Ascending aorta (tissue), 2 donors: ENCODE results near the gene OR56A3. TPM values are rescaled to one million over a fixed set of nuclear protein-coding genes. Genes with fewer than 3 reads are reported as not detected.

Experiments used
- DNase-seq, 2 donors: peaks; one replicate each; pipeline ENCODE4 v3.0.0-alpha.2; 2019; ENCODE audit warnings: low spot score in 2 of 2
- H3K27ac ChIP-seq, 2 donors: fragments of 200-600 bp; sonication (generic); one replicate each; pipeline ENCODE4 v1.5.1; 2016 to 2017; ENCODE audit warnings: mild to moderate bottlenecking in 1 of 2
- H3K27me3 ChIP-seq: fragments of 200-600 bp; sonication (generic); one replicate; pipeline ENCODE4 v1.5.1; 2017
- H3K36me3 ChIP-seq, 2 donors: fragments of 200-600 bp; sonication (generic); one replicate each; pipeline ENCODE4 v1.5.1; 2016
- H3K4me1 ChIP-seq, 2 donors: fragments of 200-600 bp; sonication (generic); one replicate each; pipeline ENCODE4 v1.5.1; 2016 to 2017; ENCODE audit warnings: mild to moderate bottlenecking in 1 of 2
- H3K4me3 ChIP-seq, 2 donors: fragments of 200-600 bp; sonication (generic); one replicate each; pipeline ENCODE4 v1.5.1; 2016 to 2017; ENCODE audit warnings: mild to moderate bottlenecking in 1 of 2
- H3K9me3 ChIP-seq, 2 donors: fragments of 200-600 bp; sonication (generic); one replicate each; pipeline ENCODE4 v1.5.1; 2016
- CTCF ChIP-seq, 3 experiments: fragments of 200-600 bp in 2 of 3; fragments of 450-650 bp in 1 of 3; sonication (generic) in 2 of 3; IDR thresholded peaks; one replicate each; pipeline ENCODE4 v1.5.1; 2016 to 2019; ENCODE audit warnings: antibody characterized with exemption in 3 of 3, mild to moderate bottlenecking in 1 of 3, moderate library complexity in 1 of 3
- intact Hi-C: fragments of 100-400 bp; cut with DNase I; formaldehyde crosslinking; loops from one replicate; pipeline ENCODE4 v1.15.1; 2023
- total RNA-seq: library from RNA; depleted of rRNA; stranded (reverse); fragments of >200 nt; gene quantifications from one replicate; pipeline ENCODE4 v1.1.0, GENCODE V29; 2016

OR56A3 gene
- not detected for total RNA-seq

GRCh38 chr11:5941951-5942350, at the start of gene OR56A3:
Gene OR56A3 (plus strand): TSS chr11:5942251. CDS start chr11:5947347, 5,096 bp downstream.
- no peak for TF ChIP-seq CTCF (IDR thresholded peaks at IDR 0.05)

GRCh38 chr11:5892908-5893307, 49.1 kb upstream of the OR56A3 start, which contains the start of gene OR52E5:
Gene OR52E5 (plus strand): TSS chr11:5893208. CDS start chr11:5900777, 7,569 bp downstream.
- H3K36me3 ChIP-seq, result no peaks in the 10 kb centered on the region
- no peak for TF ChIP-seq CTCF (IDR thresholded peaks at IDR 0.05)
- no peak for DNase-seq
- intact Hi-C loops, result no loop called here
- no peaks in the 10 kb centered on the region for H3K9me3 ChIP-seq
- H3K4me1 ChIP-seq, result no peaks in the 10 kb centered on the region
- H3K27ac ChIP-seq, result no peak within 1 kb of the TSS
- no peak within 1 kb of the TSS for H3K4me3 ChIP-seq
- H3K27me3 ChIP-seq, result no peaks in the 10 kb centered on the region

More at GRCh38 chr11:5941951-5942350, at the start of gene OR56A3:
- H3K4me3 ChIP-seq, result no peak within 1 kb of the TSS
- no peaks in the 10 kb centered on the region for H3K36me3 ChIP-seq
- DNase-seq, result no peak
- intact Hi-C loops, result no loop called here
- H3K4me1 ChIP-seq, result no peaks in the 10 kb centered on the region
- H3K9me3 ChIP-seq, result no peaks in the 10 kb centered on the region
- H3K27ac ChIP-seq, result no peak within 1 kb of the TSS
- H3K27me3 ChIP-seq, result no peaks in the 10 kb centered on the region

GRCh38 chr11:5899534-5899933, 42.5 kb upstream of the OR56A3 start:
- no peaks in the 10 kb centered on the region for H3K9me3 ChIP-seq
- TF ChIP-seq CTCF (IDR thresholded peaks at IDR 0.05), result no peak
- H3K4me1 ChIP-seq, result no peaks in the 10 kb centered on the region
- no peak overlapping the region for H3K27ac ChIP-seq
- no peaks in the 10 kb centered on the region for H3K27me3 ChIP-seq
- intact Hi-C loops, result no loop called here
- H3K4me3 ChIP-seq, result no peak overlapping the region
- no peak for DNase-seq
- H3K36me3 ChIP-seq, result no peaks in the 10 kb centered on the region

- no peak for TF ChIP-seq CTCF (IDR thresholded peaks at IDR 0.05)
- Histone ChIP-seq H3K27me3 (no peaks in the 10 kb centered on the region), H3K4me1 (no peaks in the 10 kb centered on the region), H3K27ac (no peak overlapping the region), H3K4me3 (no peak overlapping the region), H3K36me3 (no peaks in the 10 kb centered on the region), H3K9me3 (no peaks in the 10 kb centered on the region)
- intact Hi-C loops, result no loop called here
- DNase-seq, result no peak
Observed at GRCh38 chr11:5910540-5910939, 31.5 kb upstream of the OR56A3 start.

GRCh38 chr11:5922749-5923426, 19.2 kb upstream of the OR56A3 start:
- no peak overlapping the region for H3K27ac ChIP-seq
- intact Hi-C loops, result no loop called here
- no peak overlapping the region for H3K4me3 ChIP-seq
- TF ChIP-seq CTCF (IDR thresholded peaks at IDR 0.05), result no peak
- DNase-seq, result no peak
- H3K4me1 ChIP-seq, result no peaks in the 10 kb centered on the region
- no peaks in the 10 kb centered on the region for H3K27me3 ChIP-seq
- no peaks in the 10 kb centered on the region for H3K36me3 ChIP-seq
- no peaks in the 10 kb centered on the region for H3K9me3 ChIP-seq

GRCh38 chr11:5923427-5923776, 18.6 kb upstream of the OR56A3 start:
- Histone ChIP-seq H3K4me1 (no peaks in the 10 kb centered on the region), H3K36me3 (no peaks in the 10 kb centered on the region), H3K27ac (no peak overlapping the region), H3K9me3 (no peaks in the 10 kb centered on the region), H3K4me3 (no peak overlapping the region), H3K27me3 (no peaks in the 10 kb centered on the region)
- DNase-seq, result no peak
- intact Hi-C loops, result no loop called here
- TF ChIP-seq CTCF (IDR thresholded peaks at IDR 0.05), result no peak
